Nephron (organoid): Measurements from ENCODE around the gene ERCC2.
"Not testable (repeated sequence)": the region's sequence is repeated elsewhere in the genome, so short reads cannot be mapped to it uniquely, and the experiment has no call there.

Experiments
- H3K27ac Mint-ChIP-seq, 3 experiments: 2 replicates each; pipeline ENCODE4 v1.8.0; 2020; ENCODE audit warnings: mixed read lengths in 3 of 3, mild to moderate bottlenecking in 2 of 3, moderate library complexity in 1 of 3
- H3K27me3 Mint-ChIP-seq: 2 replicates; pipeline ENCODE4 v1.8.0; 2021; ENCODE audit warnings: low read depth, mild to moderate bottlenecking, moderate library complexity, mixed read lengths
- H3K36me3 Mint-ChIP-seq: 2 replicates; pipeline ENCODE4 v1.8.0; 2020; ENCODE audit warnings: low read depth, mixed read lengths
- H3K4me1 Mint-ChIP-seq: 2 replicates; pipeline ENCODE4 v1.8.0; 2020; ENCODE audit warnings: mixed read lengths
- H3K4me3 Mint-ChIP-seq, 3 experiments: 2 replicates each; pipeline ENCODE4 v1.8.0; 2020; ENCODE audit warnings: mild to moderate bottlenecking in 3 of 3, mixed read lengths in 3 of 3, moderate library complexity in 2 of 3
- H3K9me3 Mint-ChIP-seq: 2 replicates; pipeline ENCODE4 v1.8.0; 2020; ENCODE audit warnings: mixed read lengths
- CTCF ChIP-seq, 3 experiments: fragments of 200-600 bp; sonication (generic); IDR thresholded peaks; one replicate each; pipeline ENCODE4 v1.5.0; 2021; ENCODE audit warnings: antibody characterized with exemption in 3 of 3; ENCODE audit not compliant: unreplicated experiment in 3 of 3

The ERCC2 gene

GRCh38 chr19:45320997-45321775 is 49.2 kb downstream of the ERCC2 start:
- peak overlapping the region in 1 of 3 experiments; percentile 43 for H3K27ac Mint-ChIP-seq
- peak overlapping the region in 1 of 3 experiments; percentile 72 for H3K4me3 Mint-ChIP-seq
- no peaks in the 10 kb centered on the region for H3K36me3 Mint-ChIP-seq
- no peak for TF ChIP-seq CTCF (IDR thresholded peaks at IDR 0.05; ENCODE audit: unreplicated experiment in 3 of 3)
- peaks cover 16% of the 10 kb centered on the region for H3K4me1 Mint-ChIP-seq
- no peaks in the 10 kb centered on the region for H3K9me3 Mint-ChIP-seq
- peaks cover 30% of the 10 kb centered on the region for H3K27me3 Mint-ChIP-seq

GRCh38 chr19:45315304-45315703 is 55.1 kb downstream of the ERCC2 start:
- H3K27me3 Mint-ChIP-seq = peaks cover 36% of the 10 kb centered on the region
- TF ChIP-seq CTCF (IDR thresholded peaks at IDR 0.05; ENCODE audit: unreplicated experiment in 3 of 3) = no peak
- H3K4me1 Mint-ChIP-seq = no peaks in the 10 kb centered on the region

GRCh38 chr19:45314708-45315245 is 55.6 kb downstream of the ERCC2 start:
- H3K36me3 Mint-ChIP-seq = no peaks in the 10 kb centered on the region
- TF ChIP-seq CTCF (IDR thresholded peaks at IDR 0.05; ENCODE audit: unreplicated experiment in 3 of 3) = no peak
- H3K4me1 Mint-ChIP-seq = no peaks in the 10 kb centered on the region
- no peak overlapping the region for H3K4me3 Mint-ChIP-seq
- peaks cover 36% of the 10 kb centered on the region for H3K27me3 Mint-ChIP-seq
- no peak overlapping the region for H3K27ac Mint-ChIP-seq
- H3K9me3 Mint-ChIP-seq = no peaks in the 10 kb centered on the region

More at GRCh38 chr19:45315304-45315703, 55.1 kb downstream of the ERCC2 start:
- no peaks in the 10 kb centered on the region for H3K36me3 Mint-ChIP-seq
- no peak overlapping the region for H3K27ac Mint-ChIP-seq
- no peak overlapping the region for H3K4me3 Mint-ChIP-seq
- no peaks in the 10 kb centered on the region for H3K9me3 Mint-ChIP-seq

GRCh38 chr19:45312285-45312684 is 58.1 kb downstream of the ERCC2 start:
- H3K4me3 Mint-ChIP-seq, H3K4me1 Mint-ChIP-seq, H3K36me3 Mint-ChIP-seq, H3K9me3 Mint-ChIP-seq, H3K27ac Mint-ChIP-seq: not testable (repeated sequence)
- peaks cover 25% of the 10 kb centered on the region for H3K27me3 Mint-ChIP-seq

- Mint-ChIP-seq H3K27ac (no peak overlapping the region), H3K4me1 (no peaks in the 10 kb centered on the region), H3K27me3 (peaks cover 20% of the 10 kb centered on the region), H3K4me3 (no peak overlapping the region), H3K36me3 (no peaks in the 10 kb centered on the region), H3K9me3 (no peaks in the 10 kb centered on the region)
- no peak for TF ChIP-seq CTCF (IDR thresholded peaks at IDR 0.05; ENCODE audit: unreplicated experiment in 3 of 3)
Measured at GRCh38 chr19:45311621-45312020, 58.8 kb downstream of the ERCC2 start.

GRCh38 chr19:45309322-45309721 is 61.1 kb downstream of the ERCC2 start:
- H3K9me3 Mint-ChIP-seq, H3K27me3 Mint-ChIP-seq, H3K4me3 Mint-ChIP-seq, H3K27ac Mint-ChIP-seq, H3K36me3 Mint-ChIP-seq: not testable (repeated sequence)
- peaks cover 18% of the 10 kb centered on the region for H3K4me1 Mint-ChIP-seq

GRCh38 chr19:45307361-45307760 is 63.0 kb downstream of the ERCC2 start:
- Mint-ChIP-seq H3K4me1 (peaks cover 18% of the 10 kb centered on the region), H3K4me3 (no peak overlapping the region)
- no peak for TF ChIP-seq CTCF (IDR thresholded peaks at IDR 0.05; ENCODE audit: unreplicated experiment in 3 of 3)

More at GRCh38 chr19:45307361-45307760, 63.0 kb downstream of the ERCC2 start:
- no peak overlapping the region for H3K27ac Mint-ChIP-seq
- peaks cover 6% of the 10 kb centered on the region for H3K36me3 Mint-ChIP-seq
- no peaks in the 10 kb centered on the region for H3K27me3 Mint-ChIP-seq
- no peaks in the 10 kb centered on the region for H3K9me3 Mint-ChIP-seq
